GM21390 (cell line): ENCODE results near the gene CHST13.

ENCODE experiments used
- ATAC-seq: cut with Tn5 transposase; IDR thresholded peaks from one replicate; pipeline ENCODE4 v1.9.1; 2021; ENCODE audit not compliant: unreplicated experiment

Gene CHST13, protein sequence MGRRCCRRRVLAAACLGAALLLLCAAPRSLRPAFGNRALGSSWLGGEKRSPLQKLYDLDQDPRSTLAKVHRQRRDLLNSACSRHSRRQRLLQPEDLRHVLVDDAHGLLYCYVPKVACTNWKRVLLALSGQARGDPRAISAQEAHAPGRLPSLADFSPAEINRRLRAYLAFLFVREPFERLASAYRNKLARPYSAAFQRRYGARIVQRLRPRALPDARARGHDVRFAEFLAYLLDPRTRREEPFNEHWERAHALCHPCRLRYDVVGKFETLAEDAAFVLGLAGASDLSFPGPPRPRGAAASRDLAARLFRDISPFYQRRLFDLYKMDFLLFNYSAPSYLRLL

DNA sequence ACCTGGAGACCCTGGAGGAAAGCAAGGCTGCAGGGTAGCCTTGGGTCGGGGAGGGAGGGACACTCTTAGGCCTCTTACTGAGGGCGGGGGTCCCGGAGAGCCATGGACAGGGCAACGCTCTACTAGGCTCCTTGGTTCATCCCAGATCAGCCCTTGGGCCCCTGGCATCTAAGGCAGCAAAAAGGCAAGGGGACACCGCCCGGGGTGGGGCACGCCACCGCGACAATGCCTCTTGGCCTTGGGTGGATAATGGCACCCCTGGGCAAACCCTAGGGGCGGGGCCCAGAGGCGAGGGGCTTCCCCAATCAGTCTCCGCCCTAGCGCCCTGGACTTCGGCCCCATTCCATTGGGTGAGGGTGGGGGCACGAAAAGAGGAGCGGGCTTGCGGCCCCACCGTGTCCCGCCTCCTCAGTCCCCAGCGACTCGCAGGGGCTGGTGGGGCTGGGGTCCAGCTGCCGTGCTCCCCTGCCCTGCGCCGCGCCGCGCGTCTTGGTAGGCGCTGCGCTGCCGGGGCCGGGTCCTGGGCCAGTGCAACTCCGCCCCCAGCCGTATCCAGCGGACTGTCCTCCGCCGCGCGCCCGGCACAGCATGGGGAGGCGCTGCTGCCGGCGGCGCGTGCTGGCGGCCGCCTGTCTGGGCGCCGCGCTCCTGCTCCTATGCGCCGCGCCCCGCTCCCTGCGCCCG is at the start of gene CHST13:
TSS of gene CHST13 (plus strand) at position 411 of the 684 bp plus-strand sequence. CDS start at position 589, 178 bp downstream.
- no peak for ATAC-seq

DNA sequence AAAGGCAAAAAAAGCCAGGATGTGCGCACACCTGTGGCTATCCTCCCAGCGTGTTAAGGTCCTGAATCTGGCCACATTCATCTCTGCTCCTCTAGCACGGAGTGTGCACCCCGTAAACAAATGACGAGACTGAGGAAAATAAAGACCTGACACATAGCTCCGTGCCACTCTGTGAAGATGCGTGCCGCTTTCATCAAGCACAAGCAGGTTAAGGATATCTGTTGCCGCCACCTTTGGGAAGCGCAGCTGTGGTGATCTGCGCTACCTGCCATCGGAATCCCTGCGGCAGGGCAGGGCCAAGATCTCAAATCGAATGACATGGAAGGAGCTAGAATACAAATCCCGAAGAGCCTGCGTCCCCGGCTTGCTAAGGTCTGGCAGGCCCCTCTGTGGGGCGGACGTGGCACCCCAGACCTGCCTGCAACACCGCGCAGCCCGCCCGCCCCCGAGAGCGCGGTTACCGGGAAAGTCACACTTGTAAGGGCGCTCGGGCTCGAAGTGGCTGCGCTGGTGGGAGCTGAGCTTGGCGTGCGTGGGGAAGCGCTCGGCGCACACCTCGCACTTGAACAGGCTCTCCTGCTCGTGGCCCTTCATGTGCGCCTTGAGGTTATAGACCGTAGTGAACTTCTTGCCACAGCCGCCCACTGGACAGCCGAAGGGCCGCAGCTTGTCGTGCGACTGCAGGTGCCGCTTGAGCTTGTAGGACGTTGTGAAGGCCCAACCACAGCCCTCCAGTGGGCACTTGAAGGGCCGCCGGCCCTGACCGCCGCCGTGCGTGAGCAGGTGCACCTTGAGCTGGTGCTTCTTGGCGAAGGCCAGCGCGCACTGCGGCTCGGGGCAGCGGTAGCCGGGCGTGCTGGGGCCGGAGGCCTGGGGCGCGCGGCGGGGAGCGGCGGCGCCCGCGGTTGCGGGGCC is 49.2 kb upstream of the CHST13 start:
- ATAC-seq: peak; percentile 19

DNA sequence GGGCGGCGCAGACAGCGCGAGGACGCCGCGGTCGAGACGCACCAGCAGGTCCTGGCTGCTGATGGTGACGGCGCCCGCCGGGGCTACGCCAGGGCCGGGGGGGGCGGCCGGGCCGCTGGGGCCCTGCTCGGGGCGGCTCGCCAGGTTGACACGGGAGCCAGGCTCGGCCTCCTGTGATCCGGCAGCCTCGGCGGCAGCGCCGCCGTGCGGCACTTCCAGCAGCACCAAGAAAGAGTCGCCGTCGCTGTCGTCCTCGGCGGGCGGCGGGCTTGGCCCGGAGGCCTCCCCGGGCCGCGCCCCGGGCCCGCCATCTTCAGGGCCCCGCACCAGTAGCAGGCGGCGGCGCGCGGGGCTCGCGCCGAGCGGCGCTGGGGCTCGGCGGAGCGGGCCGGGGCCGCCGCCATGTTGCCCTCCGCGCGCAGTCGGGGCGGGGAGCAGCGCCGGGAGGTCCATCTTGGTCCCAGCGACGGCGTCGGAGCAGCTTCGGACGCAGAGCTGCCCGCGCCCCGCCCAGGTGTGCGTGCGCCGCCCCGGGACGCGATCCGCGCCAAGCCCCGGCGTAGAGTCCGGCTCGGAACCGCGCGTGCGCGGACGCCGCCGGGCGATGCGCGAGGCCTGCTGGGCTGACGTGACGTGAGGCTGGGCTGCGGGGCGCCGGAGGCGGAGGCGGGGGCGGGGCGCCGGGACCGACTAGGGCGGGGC is 48.4 kb upstream of the CHST13 start, which contains the start of gene ZXDC:
TSS of gene ZXDC (minus strand) at position 479 of the 702 bp plus-strand sequence. CDS start at position 453, 26 bp downstream.
- peak; percentile 82 for ATAC-seq

DNA sequence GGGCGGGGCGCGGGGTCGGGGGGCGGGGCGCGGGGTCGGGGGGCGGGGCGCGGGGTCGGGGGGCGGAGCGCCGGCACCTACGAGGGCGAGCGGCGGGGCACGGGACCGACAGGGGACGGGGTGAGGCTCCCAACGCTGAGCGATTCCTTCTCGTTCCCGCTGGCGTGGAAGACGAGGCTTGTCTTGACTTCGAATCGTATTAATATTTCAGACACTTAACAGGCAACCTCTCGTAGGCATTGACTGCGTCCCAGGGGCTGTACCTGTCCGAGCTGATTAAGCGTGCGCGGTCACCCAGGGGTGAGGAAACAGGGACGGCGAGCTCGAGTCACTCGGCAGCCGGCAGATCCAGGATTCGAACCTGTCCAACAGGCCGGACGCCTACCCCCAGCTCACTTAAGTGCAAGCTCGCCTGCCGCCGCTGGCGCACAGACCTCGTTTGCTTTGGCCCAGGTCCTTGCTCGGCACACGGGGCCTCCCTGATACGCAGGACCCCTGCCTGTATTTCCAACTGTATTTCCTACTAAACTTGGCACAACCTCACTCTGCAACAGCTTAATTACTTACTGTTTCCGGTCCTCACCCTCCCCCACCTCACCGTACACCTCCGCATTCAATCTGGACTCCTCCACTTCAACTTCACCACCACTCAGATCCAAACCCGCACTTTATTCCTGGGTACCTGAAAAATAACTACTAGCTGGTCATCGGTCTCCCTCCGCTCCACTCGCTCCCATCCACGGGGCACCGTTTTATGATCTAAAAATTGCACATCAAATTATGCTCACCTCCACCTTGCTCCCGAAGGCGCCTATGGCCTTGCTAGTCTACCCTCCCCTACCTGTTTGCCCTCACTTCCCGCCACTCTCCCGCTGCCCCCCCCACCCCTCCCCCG is 47.5 kb upstream of the CHST13 start:
- peak; percentile 26 for ATAC-seq

DNA sequence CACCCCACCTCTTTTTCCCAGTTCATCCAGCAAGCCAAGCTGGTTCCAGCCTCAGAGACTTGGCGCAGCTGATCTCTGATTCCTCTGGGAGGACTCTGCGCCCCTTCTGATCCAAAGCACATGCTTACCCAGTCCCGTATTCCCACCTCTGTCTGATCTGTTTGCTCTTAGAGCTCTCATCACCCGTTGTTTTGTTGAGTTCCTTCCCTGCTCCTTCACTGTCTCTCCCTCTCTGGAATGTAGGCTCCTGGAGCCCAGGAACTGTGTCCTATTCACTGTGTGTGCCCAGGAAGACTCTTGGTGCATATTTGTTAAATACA is 46.9 kb upstream of the CHST13 start:
- no peak for ATAC-seq

DNA sequence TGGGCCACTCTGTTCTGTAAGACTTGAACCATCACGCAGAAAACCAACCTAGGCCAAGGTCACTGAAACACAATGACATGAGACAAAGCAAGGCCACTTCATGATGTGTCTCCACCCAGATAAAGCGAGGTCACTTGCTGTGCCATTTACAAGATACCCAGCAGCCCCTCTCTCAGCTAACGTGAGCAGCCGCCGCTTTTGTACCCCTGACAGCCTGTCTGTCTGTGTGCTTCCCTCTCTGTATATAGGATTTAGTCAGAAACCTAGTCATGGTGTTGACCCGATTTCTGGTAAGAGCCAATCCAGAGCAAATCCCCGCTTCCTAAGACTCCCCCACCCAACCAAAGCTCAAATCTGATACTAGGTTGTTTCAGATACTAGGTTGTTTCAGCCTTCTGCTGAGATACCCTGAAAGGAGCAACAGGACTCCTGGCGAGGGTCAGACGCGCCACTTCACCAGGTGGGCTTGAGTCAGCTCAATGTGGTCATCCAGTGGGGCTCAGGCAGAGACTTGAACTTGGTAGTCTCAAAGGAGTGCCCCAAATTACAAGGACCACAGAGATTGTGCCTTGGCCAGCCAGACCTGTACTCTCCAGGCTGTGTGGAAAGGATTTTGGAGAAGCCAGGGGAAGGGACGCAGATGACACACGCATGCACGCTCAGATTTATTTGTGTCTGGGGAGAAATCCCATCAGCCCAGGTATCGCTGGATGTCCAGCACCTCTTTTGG is 45.2 kb upstream of the CHST13 start:
- no peak for ATAC-seq

DNA sequence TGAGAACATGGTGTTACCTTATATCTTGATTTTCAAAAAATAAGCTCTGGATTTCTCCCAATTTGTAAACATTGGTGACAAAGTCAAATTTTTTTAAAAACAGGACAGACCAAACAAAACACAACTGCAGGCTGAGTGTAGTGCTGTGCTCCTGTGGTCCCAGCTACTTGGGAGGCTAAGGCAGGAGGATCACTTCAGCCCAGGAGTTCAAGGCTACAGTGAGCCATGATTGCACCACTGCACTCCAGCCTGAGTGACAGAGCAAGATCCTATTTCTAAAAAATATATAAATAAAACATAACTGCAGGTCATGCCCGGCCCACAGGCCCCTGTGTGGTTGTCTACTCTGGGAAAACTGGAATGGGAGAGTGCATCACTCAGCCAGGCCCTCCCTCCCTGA is 44.3 kb upstream of the CHST13 start:
- no peak for ATAC-seq

DNA sequence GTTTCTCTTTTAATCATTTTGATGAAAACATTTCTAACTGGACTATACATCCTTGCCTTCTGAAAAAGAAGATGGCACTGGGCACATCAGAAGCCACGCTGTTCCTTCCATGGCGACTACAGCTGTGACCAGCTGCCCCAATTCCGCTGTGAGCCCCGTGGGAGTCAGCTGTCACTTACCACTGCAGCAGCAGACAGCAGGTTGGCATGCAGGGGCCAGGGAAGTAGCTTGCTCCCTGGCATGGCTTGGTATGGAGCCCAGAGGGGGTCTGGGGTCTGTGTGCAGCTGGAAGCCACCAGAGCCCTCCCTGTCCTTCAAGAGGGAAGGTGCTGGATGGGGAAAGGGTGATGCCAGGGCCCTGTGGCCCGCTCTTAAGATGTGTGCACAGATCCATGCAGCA is 43.7 kb upstream of the CHST13 start:
- no peak for ATAC-seq

DNA sequence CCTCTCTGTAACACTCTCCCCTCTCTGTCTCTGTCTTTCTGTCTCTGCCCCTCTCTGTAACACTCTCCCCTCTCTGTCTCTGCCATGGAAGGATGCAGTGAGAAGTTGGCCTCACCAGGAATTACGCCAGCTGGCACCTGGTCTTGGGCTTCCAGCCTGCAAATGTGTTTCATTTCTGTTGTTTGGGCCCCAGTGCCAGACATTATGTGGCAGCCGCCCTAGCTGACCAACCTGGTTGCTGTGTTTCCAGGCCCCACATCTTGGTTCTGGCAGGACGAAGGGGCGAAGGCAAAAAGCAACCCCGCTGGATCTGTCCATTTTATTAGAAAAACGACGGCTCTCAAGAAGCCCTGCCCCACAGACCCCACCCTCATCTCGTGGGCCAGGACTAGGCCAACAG is 43.1 kb upstream of the CHST13 start:
- no peak for ATAC-seq

DNA sequence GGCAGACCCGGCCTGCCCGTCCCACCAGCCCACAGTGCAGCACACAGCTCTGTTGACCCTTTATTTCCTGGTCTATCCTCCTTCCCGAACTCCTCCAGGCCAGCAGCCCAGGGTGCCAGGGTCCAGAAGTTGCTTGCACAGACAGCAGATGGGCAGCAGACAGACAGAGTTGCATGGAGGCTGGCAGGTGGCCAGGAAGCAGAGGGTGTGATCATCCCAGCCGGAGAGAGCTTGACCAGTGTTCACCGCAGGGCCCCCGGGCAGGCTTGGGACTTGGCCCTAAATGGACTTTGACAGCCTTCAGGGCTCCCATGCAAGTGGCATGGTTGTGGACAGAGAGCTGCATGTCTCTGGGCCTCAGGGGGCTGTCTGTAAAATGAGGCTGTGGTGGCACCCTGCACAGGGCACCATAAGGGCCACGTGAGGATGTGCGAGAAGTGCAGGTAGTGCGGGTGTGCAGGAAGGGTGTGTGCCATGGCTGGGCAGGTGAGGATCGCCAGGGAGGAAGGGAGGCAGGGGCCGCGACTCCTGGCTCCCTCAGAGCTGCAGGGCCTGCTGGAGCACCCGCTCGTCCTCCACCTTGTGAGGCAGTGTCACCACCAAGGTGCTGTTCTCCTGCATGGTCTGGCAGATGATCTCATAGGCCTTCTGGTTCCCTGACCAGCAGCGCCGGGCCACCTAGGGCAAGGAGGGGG is 42.0 kb upstream of the CHST13 start:
- ATAC-seq: no peak

DNA sequence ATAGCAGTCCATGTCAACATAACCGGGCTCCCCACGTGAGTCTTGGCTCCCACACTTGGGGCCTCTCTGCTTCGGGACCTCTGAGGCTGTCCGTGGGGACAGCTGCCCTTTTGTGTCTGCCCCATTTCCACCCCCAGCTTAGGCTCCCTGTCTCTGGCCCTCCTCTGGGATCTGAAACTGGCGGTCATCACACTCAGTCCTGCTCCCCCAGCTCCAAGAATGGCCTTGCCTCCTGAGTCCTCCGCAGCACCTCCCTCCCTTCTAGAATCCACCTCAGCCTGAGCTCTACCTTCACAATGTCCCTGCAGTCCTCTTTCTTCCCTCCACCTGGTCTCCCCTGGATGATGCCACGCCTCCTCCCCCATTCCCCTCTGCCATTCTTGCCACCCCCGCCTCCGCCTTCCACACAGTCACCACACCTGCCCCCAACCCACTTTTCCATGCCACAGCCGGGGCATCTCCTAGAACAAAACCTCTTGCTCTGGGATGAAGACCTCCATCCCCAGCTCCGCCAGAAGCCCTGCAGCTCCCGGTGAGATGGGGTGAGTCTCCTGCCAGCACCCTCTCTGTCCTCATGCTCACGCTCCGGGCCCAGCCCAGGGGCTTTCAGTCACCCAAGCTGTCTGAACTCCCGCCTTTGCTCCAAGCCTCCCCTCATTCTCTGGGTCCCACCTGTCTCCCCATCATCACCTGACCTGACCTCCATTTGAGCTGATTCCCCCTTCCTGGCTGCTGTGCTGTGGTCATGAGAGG is 41.3 kb upstream of the CHST13 start:
- ATAC-seq: no peak

DNA sequence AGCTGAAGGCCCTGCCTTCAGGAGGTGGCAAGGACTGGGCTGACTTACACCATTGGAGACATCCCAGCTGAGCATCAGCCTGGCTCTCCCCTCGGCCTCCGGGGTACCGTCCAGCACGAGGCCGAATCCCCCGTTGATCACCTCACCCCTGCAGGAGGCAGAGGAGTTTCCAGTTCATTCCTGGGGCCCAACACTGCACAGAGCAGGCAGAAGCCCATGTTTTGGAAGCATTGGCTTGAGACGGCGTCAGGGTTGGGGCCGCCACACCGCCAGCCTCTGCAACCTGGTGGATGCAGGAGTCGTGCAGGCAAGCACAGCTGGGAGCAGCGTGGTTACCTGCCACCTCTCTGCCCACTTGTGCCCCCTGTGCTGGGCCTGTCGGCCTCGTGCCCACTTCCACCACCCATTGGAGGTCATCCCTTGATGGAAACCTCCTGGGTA is 40.6 kb upstream of the CHST13 start:
- no peak for ATAC-seq

DNA sequence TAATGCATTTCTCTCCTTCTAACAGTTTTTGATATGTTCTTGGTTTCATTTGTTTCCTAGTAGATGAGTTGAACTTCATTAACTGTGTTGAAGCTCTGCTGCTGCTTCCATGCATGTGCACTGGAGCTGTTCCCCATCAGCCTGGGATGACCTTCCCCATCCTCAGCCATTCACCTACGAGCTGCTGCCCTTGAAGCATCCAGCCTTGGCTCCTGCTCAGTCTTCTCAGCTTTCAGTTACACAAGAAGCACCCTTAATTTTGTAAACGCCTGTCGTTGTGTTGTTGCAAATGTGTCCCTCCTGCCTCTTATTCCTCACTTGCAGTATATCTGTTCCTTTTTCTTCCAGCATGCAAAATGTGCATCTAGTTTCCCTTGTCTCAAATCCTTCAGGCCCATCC is 39.8 kb upstream of the CHST13 start:
- ATAC-seq: no peak

DNA sequence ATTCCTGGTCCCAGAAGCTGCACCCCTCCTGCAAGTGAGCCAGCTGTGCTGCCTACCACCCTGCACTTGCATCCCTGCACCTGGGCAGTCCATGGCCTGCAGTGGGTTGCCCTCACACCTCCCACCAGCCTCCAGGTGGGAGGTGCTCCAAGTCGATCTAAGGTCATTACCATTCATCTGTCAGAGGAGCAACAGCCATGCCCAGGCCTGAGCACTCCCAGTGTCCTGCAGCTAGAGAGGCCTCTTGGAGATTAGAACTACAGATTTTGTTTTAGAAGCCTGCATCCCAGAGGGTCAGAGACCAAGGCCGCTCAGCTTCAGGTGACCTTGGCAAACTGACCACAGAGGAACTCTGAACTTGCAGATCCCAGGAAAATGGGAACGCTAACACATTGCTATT is 39.3 kb upstream of the CHST13 start:
- ATAC-seq: no peak

DNA sequence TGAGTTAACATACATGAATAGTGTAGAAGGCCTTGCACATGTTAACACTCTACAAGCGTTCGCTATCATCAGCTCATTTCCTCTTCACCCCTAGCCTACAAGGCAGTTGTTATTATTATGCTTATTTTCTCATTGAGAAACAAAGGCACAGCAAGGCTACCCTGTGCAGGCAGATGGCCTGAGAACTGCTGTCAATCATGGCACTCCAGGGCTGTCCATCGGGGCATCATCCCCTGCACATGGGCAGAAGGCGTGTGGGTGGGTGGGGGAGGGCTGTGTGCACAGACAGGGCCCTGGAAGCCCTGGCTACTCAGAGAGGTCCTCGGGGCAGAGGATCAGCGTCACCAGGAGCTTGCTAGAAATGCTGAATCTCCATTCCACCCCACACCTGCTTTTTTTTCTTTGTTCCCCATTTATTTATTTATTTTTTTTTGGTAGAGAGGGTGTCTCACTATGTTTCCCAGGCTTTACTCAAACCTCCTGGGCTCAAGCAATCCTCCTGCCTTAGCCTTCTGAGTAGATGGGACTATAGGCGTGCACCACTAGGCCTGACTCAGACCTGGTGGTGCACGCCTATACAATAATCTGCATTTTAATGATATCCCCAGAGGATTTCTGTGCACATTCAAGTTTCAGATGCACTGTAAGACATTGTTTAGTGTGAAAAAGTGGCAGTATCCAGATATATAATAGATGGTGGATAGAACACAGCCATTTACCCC is 38.6 kb upstream of the CHST13 start:
- no peak for ATAC-seq

DNA sequence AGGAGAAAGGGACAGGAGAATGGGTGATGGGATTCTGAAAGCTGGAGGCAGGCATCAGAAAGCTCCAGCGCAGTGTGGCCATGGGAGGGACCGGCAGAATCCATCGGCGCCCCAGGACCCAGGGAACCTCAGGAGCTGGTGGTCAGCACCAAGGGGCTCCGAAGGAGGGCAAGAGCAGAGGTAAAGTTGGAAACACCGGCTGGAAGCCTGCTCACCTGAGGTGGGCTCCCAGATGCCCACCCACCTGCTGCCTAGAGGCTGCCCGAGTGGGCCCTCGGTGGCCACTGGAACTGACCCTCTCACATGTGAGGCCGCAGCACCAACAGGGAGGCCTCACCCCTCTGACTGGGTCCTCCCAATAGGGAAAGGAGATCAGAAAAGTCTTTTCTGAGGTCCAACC is 38.0 kb upstream of the CHST13 start:
- no peak for ATAC-seq

DNA sequence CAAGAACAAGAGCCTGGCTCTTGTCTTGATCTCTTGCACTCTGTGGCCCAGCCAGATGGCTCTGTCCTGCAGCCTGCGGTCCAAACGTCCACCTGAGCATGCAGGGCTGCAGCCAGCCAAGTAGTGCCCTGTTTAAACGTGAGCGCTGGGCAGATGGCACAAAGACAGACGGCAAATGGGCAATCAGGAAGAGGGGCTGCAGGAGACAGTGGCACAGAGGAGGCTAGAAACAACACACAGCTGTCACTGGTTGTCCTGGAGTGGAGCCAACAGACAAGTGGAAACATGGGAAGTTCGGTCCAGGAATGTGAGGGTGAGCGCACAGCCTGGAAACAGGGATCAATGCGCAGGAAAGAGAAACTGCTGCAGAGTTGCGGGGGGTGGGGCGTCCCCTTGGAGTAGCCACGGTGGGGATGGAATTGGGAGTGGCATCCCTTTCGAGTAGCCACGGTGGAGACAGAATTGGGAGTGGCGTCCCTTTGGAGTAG is 37.6 kb upstream of the CHST13 start:
- ATAC-seq: no peak
